Activated naive CD8-positive, alpha-beta T cell (primary cell): ENCODE measurements around the gene PBX2.
"Not testable (repeated sequence)": the region's sequence is repeated elsewhere in the genome, so short reads cannot be mapped to it uniquely, and the experiment has no call there.

ENCODE experiments used
- H3K27ac Mint-ChIP-seq: one replicate; pipeline ENCODE4 v1.8.0; 2021; ENCODE audit warnings: mixed read lengths
- H3K27me3 Mint-ChIP-seq: one replicate; pipeline ENCODE4 v1.8.0; 2021; ENCODE audit warnings: mixed read lengths
- H3K36me3 Mint-ChIP-seq: one replicate; pipeline ENCODE4 v1.8.0; 2021; ENCODE audit warnings: mixed read lengths
- H3K4me1 Mint-ChIP-seq: one replicate; pipeline ENCODE4 v1.8.0; 2021; ENCODE audit warnings: low read depth, mixed read lengths
- H3K4me3 Mint-ChIP-seq: one replicate; pipeline ENCODE4 v1.8.0; 2021; ENCODE audit warnings: mild to moderate bottlenecking, mixed read lengths
- H3K9me3 Mint-ChIP-seq: one replicate; pipeline ENCODE4 v1.8.0; 2021; ENCODE audit warnings: low read depth, mixed read lengths

The PBX2 gene

GRCh38 chr6:32146287-32146686 lies 43.7 kb downstream of the PBX2 start:
- Mint-ChIP-seq H3K4me3 (no peak overlapping the region), H3K9me3 (no peaks in the 10 kb centered on the region), H3K36me3 (no peaks in the 10 kb centered on the region), H3K27ac (no peak overlapping the region), H3K27me3 (no peaks in the 10 kb centered on the region), H3K4me1 (peaks cover 18% of the 10 kb centered on the region)

- H3K4me1 Mint-ChIP-seq, H3K27ac Mint-ChIP-seq, H3K27me3 Mint-ChIP-seq, H3K4me3 Mint-ChIP-seq, H3K36me3 Mint-ChIP-seq, H3K9me3 Mint-ChIP-seq: not testable (repeated sequence)
Measured at GRCh38 chr6:32144238-32144637, 45.8 kb downstream of the PBX2 start.

DNA sequence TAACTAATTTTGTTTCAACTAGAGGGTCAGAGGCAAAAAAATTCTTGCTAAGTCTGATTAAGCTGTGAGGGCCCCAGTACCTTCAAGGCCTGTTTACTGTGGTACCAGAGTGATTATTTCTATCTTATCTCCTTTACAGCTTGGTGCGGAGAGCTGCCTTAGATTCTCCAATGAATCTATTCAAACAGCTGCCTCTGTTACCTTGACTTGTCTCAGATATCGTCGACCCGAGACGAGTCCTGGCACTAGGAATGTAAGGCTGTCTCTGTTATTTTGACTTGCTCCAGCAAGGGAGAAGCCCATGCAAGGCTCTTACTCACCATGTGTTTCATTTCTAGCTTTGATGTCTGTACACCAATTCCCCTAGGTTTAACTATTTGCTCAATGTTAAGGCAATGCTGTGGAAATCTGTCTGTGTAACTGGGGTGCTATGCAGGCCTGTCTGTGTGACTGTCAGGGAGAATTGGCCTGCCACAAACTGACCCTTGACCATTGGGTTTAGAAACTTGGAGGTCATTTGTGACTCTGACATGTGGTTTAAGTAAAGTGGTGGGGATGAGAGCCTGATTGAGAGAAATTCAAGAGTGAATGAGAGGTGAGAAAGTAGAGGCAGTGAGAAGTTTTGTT lies 49.5 kb downstream of the PBX2 start:
- H3K4me3 Mint-ChIP-seq, result no peak overlapping the region
- H3K36me3 Mint-ChIP-seq, result no peaks in the 10 kb centered on the region
- H3K9me3 Mint-ChIP-seq, result no peaks in the 10 kb centered on the region
- no peaks in the 10 kb centered on the region for H3K4me1 Mint-ChIP-seq
- H3K27me3 Mint-ChIP-seq, result no peaks in the 10 kb centered on the region
- no peak overlapping the region for H3K27ac Mint-ChIP-seq

- no peaks in the 10 kb centered on the region for H3K36me3 Mint-ChIP-seq
Measured at GRCh38 chr6:32139590-32139989, 50.4 kb downstream of the PBX2 start.

DNA sequence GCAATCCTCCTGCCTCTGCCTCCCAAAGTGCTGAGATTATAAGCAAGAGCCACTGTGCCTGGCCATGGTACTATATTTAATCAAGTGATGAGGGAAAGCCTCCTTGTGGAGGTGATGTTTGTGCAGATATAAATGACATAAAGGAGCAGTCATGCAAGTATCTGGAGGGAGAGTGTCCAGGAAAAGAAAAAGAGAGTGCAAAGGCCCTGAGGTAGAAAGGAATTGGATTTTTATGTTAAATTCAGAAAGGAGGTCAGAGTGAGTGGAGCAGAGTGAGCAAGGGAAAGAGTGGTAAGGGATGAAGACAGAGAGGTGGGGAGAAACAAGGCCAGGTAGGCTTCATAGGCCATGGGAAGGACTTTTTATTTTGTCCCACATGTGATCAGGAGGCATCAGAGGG lies 52.5 kb downstream of the PBX2 start:
- Mint-ChIP-seq H3K27ac (no peak overlapping the region), H3K9me3 (no peaks in the 10 kb centered on the region), H3K27me3 (no peaks in the 10 kb centered on the region), H3K4me1 (no peaks in the 10 kb centered on the region), H3K4me3 (no peak overlapping the region), H3K36me3 (no peaks in the 10 kb centered on the region)

More at GRCh38 chr6:32139590-32139989, 50.4 kb downstream of the PBX2 start:
- Mint-ChIP-seq H3K27me3 (no peaks in the 10 kb centered on the region), H3K4me1 (no peaks in the 10 kb centered on the region), H3K9me3 (no peaks in the 10 kb centered on the region), H3K4me3 (no peak overlapping the region), H3K27ac (no peak overlapping the region)
